NCI-H510A treated with DMSO at 0.1 percent for 48 hours (cell line): ENCODE data around the gene ARHGAP4.

ENCODE experiments used
- DNase-seq: peaks from one replicate; lab custom pipeline; 2025; lab: John Stamatoyannopoulos, UW

ARHGAP4 gene

DNA sequence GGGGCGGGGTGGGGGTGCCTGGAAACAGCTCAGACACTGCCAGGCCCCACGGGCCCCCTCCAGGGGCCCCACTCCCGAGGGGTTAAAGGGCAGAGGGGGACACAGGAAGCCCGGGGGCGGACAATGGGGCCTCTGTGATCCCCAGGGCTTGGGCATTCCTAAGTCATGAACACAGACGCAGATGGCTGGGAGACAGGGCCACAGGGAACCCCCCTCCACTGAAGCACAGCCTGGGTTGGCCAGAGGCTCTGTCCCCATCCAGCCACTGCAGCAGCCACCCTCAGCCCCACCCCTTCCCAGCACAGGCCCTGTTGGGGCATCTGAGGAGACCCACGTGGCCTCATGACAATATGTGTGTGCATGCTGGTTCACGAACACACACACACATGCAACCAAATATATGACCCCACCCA, 44.0 kb downstream of the ARHGAP4 start:
- no peak for DNase-seq

DNA sequence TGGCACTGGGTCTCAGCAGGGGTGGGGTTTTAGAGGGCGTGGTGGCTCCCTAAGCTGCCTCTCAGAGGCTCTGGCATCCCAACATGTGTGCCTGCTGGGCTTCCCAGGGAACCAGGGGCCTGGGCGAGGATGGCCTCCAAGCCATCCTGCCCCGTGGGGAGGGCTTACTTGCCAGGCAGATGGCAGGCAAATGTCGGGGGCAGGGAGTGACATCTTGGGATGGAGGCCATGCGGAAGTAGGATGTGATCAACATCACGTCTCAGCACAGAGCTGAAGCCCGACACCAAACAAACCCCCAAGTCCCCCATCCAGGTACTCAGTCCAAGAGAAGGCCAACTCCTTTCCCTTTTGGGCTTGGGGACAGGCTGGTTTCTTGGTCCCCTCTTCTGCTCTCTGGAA, 44.8 kb downstream of the ARHGAP4 start:
- DNase-seq, result no peak

GRCh38 chrX:153880440-153880815, 45.6 kb downstream of the ARHGAP4 start:
- DNase-seq, result no peak

DNA sequence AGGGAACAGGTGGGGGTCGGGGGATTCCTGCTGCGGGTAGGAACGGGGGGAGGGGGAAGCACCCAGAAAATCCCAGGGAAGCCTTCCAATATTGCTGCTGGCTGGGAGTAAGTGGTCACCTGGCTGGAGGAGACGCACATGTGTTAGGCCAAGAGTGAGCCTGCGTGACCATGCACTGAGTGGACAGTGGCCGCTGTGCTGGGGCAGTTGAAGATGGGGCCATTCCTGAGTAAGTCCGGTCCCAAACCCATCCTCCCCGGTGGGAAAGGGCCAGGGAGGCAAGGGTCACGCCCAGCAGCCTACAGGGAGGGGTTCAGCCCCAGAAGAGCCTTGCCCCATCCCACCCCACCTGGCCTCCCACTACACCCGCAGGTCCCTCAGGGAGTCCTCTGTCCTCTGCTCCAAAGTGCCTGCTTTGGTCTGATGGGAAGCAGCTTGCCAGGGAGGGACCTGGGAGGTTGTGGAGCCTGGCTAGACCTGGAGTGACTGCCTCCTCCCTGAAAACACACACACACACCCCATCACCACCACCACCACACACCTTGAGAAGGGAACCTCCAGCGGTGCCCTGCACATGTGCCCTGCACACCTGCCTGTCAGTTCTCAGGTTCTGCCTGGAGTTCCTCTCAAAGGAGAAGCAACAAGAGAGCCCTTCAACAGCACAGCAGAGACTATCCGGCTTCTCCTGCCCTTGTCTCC, 46.2 kb downstream of the ARHGAP4 start:
- DNase-seq, result no peak

GRCh38 chrX:153878969-153879653, 47.0 kb downstream of the ARHGAP4 start:
- no peak for DNase-seq

GRCh38 chrX:153878345-153878744, 47.7 kb downstream of the ARHGAP4 start:
- no peak for DNase-seq

GRCh38 chrX:153877571-153878261, 48.3 kb downstream of the ARHGAP4 start:
- DNase-seq, result no peak

DNA sequence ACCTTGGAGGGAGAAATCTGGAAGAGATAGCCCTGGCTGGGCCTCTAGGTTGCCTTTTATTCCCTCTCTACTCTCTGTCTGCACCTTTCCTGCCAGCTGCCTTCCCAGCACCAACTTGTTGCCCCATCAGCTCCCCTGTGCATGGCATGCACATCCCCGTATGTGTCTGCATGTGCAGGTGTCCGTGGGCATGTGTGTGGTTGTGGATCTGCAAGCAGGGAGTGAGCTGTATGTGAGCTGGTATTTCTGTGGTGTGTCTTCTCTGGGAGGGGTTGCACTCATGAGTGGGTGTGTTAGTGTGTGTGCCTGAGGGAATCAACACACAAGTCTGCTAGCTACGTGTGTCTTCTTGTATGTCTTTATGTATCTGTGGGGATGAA, 50.0 kb downstream of the ARHGAP4 start:
- DNase-seq, result no peak

GRCh38 chrX:153875391-153876111, 50.5 kb downstream of the ARHGAP4 start:
- no peak for DNase-seq

DNA sequence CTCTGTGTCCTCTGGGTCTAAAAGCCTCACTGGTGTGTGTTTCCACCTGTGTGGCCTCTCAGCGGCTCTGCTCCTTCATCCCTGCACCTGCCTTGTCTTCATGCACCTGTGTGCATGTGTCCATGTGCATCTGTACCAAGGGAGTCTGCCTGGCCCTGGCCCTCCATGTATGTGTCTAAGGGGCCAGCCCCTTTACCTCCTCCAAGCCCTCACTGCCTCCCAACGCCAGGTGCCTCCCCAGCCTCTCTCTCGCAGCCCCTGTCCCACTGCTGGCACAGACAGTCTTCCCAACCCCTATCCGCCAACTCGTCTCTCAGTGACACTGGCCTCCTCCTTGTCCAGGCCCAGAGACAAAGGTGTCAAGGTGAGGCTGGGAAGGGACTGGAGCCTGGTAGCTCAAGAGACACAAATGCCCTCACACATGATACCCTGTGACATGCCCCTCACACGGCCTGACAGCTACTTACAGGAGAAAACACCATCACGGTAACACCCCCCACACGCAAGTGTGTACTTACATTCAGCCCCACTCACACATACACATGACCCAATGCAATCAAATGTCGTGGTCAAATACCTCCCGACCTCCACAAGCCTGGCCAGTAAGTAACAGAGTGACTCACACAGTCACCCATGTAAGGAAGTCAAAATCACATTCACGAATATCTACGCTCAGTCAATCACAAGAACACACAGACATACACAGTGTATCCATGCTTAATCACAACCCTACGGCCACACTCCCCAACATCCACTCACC, 51.5 kb downstream of the ARHGAP4 start:
- DNase-seq, result no peak

- DNase-seq, result no peak
Measured at GRCh38 chrX:153874085-153874365, 52.0 kb downstream of the ARHGAP4 start.

GRCh38 chrX:153873282-153874084, 52.6 kb downstream of the ARHGAP4 start:
- no peak for DNase-seq

DNA sequence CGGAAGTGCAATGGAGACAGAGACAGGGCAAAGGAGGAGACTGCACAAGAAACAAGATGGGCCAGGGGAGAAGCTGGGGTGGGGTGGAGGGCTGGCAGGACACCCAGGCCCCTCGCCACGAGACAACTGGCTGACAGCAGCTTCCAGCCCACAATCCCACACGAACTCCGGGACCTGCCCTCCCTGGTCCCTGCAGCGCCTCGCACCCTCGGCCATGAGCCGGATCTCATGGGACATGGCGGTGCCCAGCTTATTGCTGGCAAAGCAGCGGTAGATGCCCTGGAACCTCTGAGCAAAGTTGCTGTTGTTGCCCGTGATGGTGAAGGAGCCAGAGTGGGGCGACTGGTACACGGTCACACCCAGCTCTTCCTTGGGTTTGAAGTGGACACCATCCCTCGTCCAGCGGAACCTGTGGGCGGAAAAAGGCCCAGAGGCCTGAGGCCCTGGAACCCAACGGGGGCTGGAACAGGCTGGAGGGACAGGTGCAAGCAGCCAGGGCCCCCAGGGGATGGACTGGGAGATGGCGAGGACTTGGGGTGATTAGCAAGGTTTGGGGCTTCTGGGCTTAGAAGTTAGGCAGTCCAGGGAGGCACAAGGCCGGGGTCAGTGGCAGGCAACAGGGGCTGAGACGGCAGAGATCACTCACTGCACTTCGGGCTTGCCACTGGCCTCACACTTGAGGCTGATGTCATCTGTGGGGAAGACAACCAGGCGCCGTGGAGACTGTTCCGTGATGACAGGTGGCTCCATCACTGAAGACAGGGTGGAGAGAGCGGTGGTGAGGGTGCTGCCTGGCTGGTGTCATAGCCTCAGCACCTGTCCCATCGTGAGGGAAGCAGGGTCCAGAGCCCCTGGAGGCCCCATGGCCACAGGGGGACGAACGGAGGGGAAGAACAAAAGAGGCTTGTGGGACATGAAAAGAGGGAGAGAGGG, 53.9 kb downstream of the ARHGAP4 start:
- DNase-seq, result no peak

DNA sequence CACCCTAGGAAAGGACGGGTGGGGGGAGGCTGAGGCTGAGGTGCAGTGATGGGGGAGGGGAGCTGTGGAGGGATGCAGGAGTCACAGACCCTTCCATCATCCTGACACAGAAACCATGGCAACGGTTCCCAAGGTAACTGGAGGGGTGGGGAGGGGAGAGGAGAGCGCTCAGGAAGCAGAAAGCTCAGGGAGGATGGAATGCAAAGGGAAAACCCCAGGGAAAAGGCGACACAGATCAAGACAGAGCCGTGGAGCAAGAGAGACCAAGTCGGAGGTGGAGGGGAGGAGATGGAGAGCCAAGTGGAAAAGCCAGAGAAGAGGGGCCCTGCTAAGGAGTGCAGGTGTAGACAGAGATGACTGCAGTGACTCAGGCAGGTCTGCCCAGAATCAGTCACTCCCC, 54.6 kb downstream of the ARHGAP4 start:
- no peak for DNase-seq

DNA sequence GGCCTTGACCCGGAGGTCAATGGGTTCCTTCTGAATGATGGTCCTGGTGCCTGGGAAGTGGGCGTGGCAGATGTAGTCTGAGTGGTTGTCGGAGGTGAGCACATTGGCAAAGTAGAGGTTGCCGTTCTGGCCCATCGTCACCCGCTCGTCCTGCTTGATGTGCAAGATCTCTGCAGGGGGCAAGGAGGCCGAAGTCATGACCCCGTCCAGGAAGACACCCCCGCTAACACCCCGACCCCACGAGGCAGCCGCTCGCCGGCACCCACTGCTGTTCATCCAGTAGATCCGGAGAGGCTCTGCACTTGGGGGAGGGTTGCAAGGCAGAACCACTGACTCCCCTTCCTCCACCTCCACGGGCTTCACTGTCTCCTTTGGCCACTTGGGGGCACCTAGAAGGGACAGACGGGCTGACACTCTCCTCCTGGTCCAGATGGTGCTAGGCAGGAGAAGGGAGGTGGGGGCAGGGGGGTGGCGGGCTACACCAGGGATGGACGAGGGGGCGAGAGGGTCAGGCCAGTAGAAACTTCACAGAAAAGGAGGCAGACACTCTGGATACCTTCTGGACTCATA, 55.2 kb downstream of the ARHGAP4 start:
- no peak for DNase-seq

DNA sequence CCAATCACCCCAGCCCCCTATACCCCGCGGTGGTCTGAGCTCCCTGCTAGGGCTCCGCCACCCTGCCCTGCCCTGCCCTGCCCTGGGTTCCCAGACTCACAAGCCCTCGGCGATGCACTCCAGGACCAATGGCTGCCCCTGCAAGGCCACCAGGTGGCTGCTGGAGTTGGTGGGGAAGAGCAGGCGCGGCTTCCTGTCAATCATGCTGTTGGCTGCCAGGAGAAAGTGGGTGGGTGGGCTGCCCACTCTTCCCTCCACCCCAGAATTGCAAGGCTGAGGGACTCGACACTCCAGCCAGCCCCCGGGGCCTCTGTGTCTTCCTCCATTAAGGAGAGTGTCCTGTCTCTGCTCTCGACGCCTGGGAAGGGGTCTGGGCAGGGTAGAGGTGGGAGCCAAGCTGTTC, 55.8 kb downstream of the ARHGAP4 start:
- no peak for DNase-seq

GRCh38 chrX:153869473-153870287, 56.4 kb downstream of the ARHGAP4 start:
- no peak for DNase-seq

GRCh38 chrX:153868576-153869472, 57.2 kb downstream of the ARHGAP4 start:
- DNase-seq, result no peak
